ENCODE results near the gene TMEM217. TPM values are rescaled to one million over a fixed set of nuclear protein-coding genes. Genes with fewer than 3 reads are reported as not detected.

Gene TMEM217
- total RNA-seq, 1 donor from 2014 or later: not detected

GRCh38 chr6:37171970-37172812 is 85.8 kb downstream of the TMEM217 start:
- H3K27ac ChIP-seq: peak overlapping the region; percentile 97
- no peaks in the 10 kb centered on the region for H3K9me3 ChIP-seq
- no peaks in the 10 kb centered on the region for H3K27me3 ChIP-seq
- peaks cover 29% of the 10 kb centered on the region for H3K4me1 ChIP-seq
- peak overlapping the region; percentile 91 to 93 for H3K4me3 ChIP-seq
- intact Hi-C loops (cut with DNase I): loop anchor here (2.0 to 5.0 kb wide), 2 partner anchors 40 to 121 kb away; no protein-coding TSS in a partner anchor
- DNase-seq (ENCODE audit: extremely low spot score in 2 of 2): peak in 1 of 2 donors; percentile 98
- TF ChIP-seq POLR2A (IDR thresholded peaks at IDR 0.05): peak in 1 of 2 donors; percentile 20
- peak; percentile 94 to 98 (median 96) for TF ChIP-seq CTCF (IDR thresholded peaks at IDR 0.05)
- TF ChIP-seq POLR2AphosphoS5 (IDR thresholded peaks at IDR 0.05; ENCODE audit: insufficient read depth in 1 of 2, low read depth in 1 of 2): peak in 1 of 2 donors; percentile 85
- peaks cover 0 to 30% of the 10 kb centered on the region in 2 donors for H3K36me3 ChIP-seq

GRCh38 chr6:37171201-37171969 is 86.6 kb downstream of the TMEM217 start:
- peak in 1 of 2 donors; percentile 91 for DNase-seq (ENCODE audit: extremely low spot score in 2 of 2)
- Histone ChIP-seq H3K27me3 (no peaks in the 10 kb centered on the region), H3K27ac (peak overlapping the region; percentile 97), H3K36me3 (peaks cover 0 to 30% of the 10 kb centered on the region in 2 donors), H3K9me3 (no peaks in the 10 kb centered on the region), H3K4me1 (peaks cover 29% of the 10 kb centered on the region), H3K4me3 (peak overlapping the region; percentile 91 to 93)
- intact Hi-C loops (cut with DNase I): loop anchor here (2.0 to 5.0 kb wide), 2 partner anchors 39 to 121 kb away; no protein-coding TSS in a partner anchor
- TF ChIP-seq POLR2A (IDR thresholded peaks at IDR 0.05) (no peak), POLR2AphosphoS5 (IDR thresholded peaks at IDR 0.05; ENCODE audit: insufficient read depth in 1 of 2, low read depth in 1 of 2) (peak in 1 of 2 donors; percentile 60)

- H3K27me3 ChIP-seq: no peaks in the 10 kb centered on the region
- H3K9me3 ChIP-seq: no peaks in the 10 kb centered on the region
- peak overlapping the region; percentile 91 to 93 for H3K4me3 ChIP-seq
- DNase-seq (ENCODE audit: extremely low spot score in 2 of 2): no peak
- intact Hi-C loops (cut with DNase I): loop anchor here (2.0 to 5.0 kb wide), 2 partner anchors 38 to 120 kb away; no protein-coding TSS in a partner anchor
- H3K4me1 ChIP-seq: peaks cover 29% of the 10 kb centered on the region
- H3K36me3 ChIP-seq: peaks cover 0 to 30% of the 10 kb centered on the region in 2 donors
- no peak for TF ChIP-seq POLR2A (IDR thresholded peaks at IDR 0.05)
- no peak for TF ChIP-seq POLR2AphosphoS5 (IDR thresholded peaks at IDR 0.05; ENCODE audit: insufficient read depth in 1 of 2, low read depth in 1 of 2)
- no peak for TF ChIP-seq CTCF (IDR thresholded peaks at IDR 0.05)
- peak overlapping the region; percentile 97 for H3K27ac ChIP-seq
Observed at GRCh38 chr6:37170273-37171200, 87.4 kb downstream of the TMEM217 start.

GRCh38 chr6:37169496-37170272 is 88.3 kb downstream of the TMEM217 start, which contains the start of gene PIM1:
TSS of gene PIM1 (plus strand) at chr6:37170152. CDS start at chr6:37170576, 424 bp downstream.
- Histone ChIP-seq H3K4me1 (peaks cover 29% of the 10 kb centered on the region), H3K27me3 (no peaks in the 10 kb centered on the region), H3K36me3 (peaks cover 0 to 22% of the 10 kb centered on the region in 2 donors), H3K4me3 (peak within 1 kb of the TSS; percentile 91 to 93), H3K9me3 (no peaks in the 10 kb centered on the region), H3K27ac (peak within 1 kb of the TSS; percentile 97)
- DNase-seq (ENCODE audit: extremely low spot score in 2 of 2): peak in 1 of 2 donors; percentile 98
- peak in 1 of 2 donors; percentile 93 for TF ChIP-seq POLR2A (IDR thresholded peaks at IDR 0.05)
- peak; percentile 49 to 93 for TF ChIP-seq POLR2AphosphoS5 (IDR thresholded peaks at IDR 0.05; ENCODE audit: insufficient read depth in 1 of 2, low read depth in 1 of 2)
- TF ChIP-seq CTCF (IDR thresholded peaks at IDR 0.05): peak in 1 of 3 experiments; percentile 18
- intact Hi-C loops (cut with DNase I): loop anchor here (1.0 to 5.0 kb wide), 3 partner anchors 25 to 119 kb away; no protein-coding TSS in a partner anchor
